GM03348 (cell line): ENCODE results near the gene TMEM123.
"Not testable (repeated sequence)": the region's sequence is repeated elsewhere in the genome, so short reads cannot be mapped to it uniquely, and the experiment has no call there.

Source experiments
- DNase-seq: peaks from one replicate; pipeline ENCODE4 v3.0.0; 2012; ENCODE audit warnings: low spot score

Gene TMEM123

GRCh38 chr11:102448869-102449224 is 3.7 kb downstream of the TMEM123 start:
- DNase-seq = no peak

GRCh38 chr11:102447941-102448868 is 4.4 kb downstream of the TMEM123 start:
- DNase-seq = no peak

GRCh38 chr11:102447193-102447592 is 5.4 kb downstream of the TMEM123 start:
- DNase-seq = no peak

GRCh38 chr11:102446606-102447005 is 6.0 kb downstream of the TMEM123 start:
- peak; percentile 77 for DNase-seq

GRCh38 chr11:102444693-102445092 is 7.9 kb downstream of the TMEM123 start:
- not testable (repeated sequence) for DNase-seq

GRCh38 chr11:102444142-102444541 is 8.4 kb downstream of the TMEM123 start:
- not testable (repeated sequence) for DNase-seq

- not testable (repeated sequence) for DNase-seq
Observed at GRCh38 chr11:102439063-102439363, 13.6 kb downstream of the TMEM123 start.

GRCh38 chr11:102438311-102439062 is 14.1 kb downstream of the TMEM123 start:
- no peak for DNase-seq

- DNase-seq = no peak
Observed at GRCh38 chr11:102437727-102438126, 14.8 kb downstream of the TMEM123 start.

GRCh38 chr11:102436976-102437375 is 15.6 kb downstream of the TMEM123 start:
- DNase-seq = peak; percentile 18

GRCh38 chr11:102436561-102436960 is 16.0 kb downstream of the TMEM123 start:
- peak; percentile 78 for DNase-seq

- DNase-seq = no peak
Observed at GRCh38 chr11:102435688-102436087, 16.9 kb downstream of the TMEM123 start.

- not testable (repeated sequence) for DNase-seq
Observed at GRCh38 chr11:102433571-102433970, 19.0 kb downstream of the TMEM123 start.

GRCh38 chr11:102432560-102432959 is 20.0 kb downstream of the TMEM123 start:
- DNase-seq = not testable (repeated sequence)

- DNase-seq = no peak
Observed at GRCh38 chr11:102431404-102431803, 21.2 kb downstream of the TMEM123 start.

- peak; percentile 18 for DNase-seq
Observed at GRCh38 chr11:102430158-102430836, 22.3 kb downstream of the TMEM123 start.

- no peak for DNase-seq
Observed at GRCh38 chr11:102429691-102430090, 22.9 kb downstream of the TMEM123 start.

- DNase-seq = no peak
Observed at GRCh38 chr11:102429226-102429625, 23.3 kb downstream of the TMEM123 start.

- DNase-seq = no peak
Observed at GRCh38 chr11:102428696-102429095, 23.9 kb downstream of the TMEM123 start.

GRCh38 chr11:102427068-102427467 is 25.5 kb downstream of the TMEM123 start:
- DNase-seq = no peak

GRCh38 chr11:102426570-102426969 is 26.0 kb downstream of the TMEM123 start:
- DNase-seq = no peak

GRCh38 chr11:102426000-102426399 is 26.6 kb downstream of the TMEM123 start:
- DNase-seq = no peak

- no peak for DNase-seq
Observed at GRCh38 chr11:102423936-102424335, 28.6 kb downstream of the TMEM123 start.
